B cell (primary cell): ENCODE measurements around the gene DNASE1L3. TPM values are rescaled to one million over a fixed set of nuclear protein-coding genes. Genes with fewer than 3 reads are reported as not detected.

Experiments
- ATAC-seq: fragments of 200-7000 bp; cut with Tn5 transposase; one replicate; pipeline ENCODE4 v1.10.0; 2021; ENCODE audit warnings: low read depth, mild to moderate bottlenecking, moderate number of reproducible peaks, moderate library complexity
- CTCF ChIA-PET: fragments of 350-600 bp; sonication (Branson Sonifier 250); formaldehyde crosslinking; loops from one replicate; lab custom pipeline; 2021; ENCODE audit warnings: antibody characterized with exemption, inconsistent platforms; lab: Charles Lee
- POLR2A ChIA-PET: fragments of 350-600 bp; sonication (Branson Sonifier 250); formaldehyde crosslinking; loops from one replicate; lab custom pipeline; 2021; ENCODE audit warnings: antibody characterized with exemption; lab: Charles Lee
- DNase-seq: peaks from one replicate; pipeline ENCODE4 v3.0.0; 2013
- H2AFZ ChIP-seq: 2 replicates; pipeline ENCODE4 v1.6.1; 2012; ENCODE audit warnings: mild to moderate bottlenecking, low read depth, low read length; ENCODE audit not compliant: insufficient read depth, poor library complexity, severe bottlenecking
- H3K27ac ChIP-seq, 2 donors: 1 replicate in 1 of 2; 2 replicates in 1 of 2; pipeline ENCODE4 v1.5.1; 2012 to 2013; ENCODE audit warnings: low read length in 2 of 2, mild to moderate bottlenecking in 2 of 2, moderate library complexity in 1 of 2
- H3K27me3 ChIP-seq, 4 experiments: fragments of 200-600 bp in 1 of 4; sonication (generic) in 1 of 4; replicated peaks in 1 of 4; 1 replicate in 2 of 4; 2 replicates in 2 of 4; pipeline versions ENCODE4 v1.6.1 to v1.7.0; 2013 to 2016; ENCODE audit warnings: low read length in 3 of 4, mild to moderate bottlenecking in 2 of 4, mixed read lengths in 1 of 4, moderate library complexity in 1 of 4; ENCODE audit not compliant: insufficient read depth in 4 of 4, control insufficient read depth in 3 of 4; ENCODE audit errors: control extremely low read depth in 1 of 4
- H3K36me3 ChIP-seq, 2 experiments: replicated peaks in 1 of 2; 1 replicate in 1 of 2; 2 replicates in 1 of 2; pipeline versions ENCODE4 v1.6.1 to v1.7.1; 2013; ENCODE audit warnings: low read length in 1 of 2; ENCODE audit not compliant: insufficient read depth in 2 of 2, control insufficient read depth in 1 of 2; ENCODE audit errors: control extremely low read depth in 1 of 2, extremely low read depth in 1 of 2
- H3K4me1 ChIP-seq, 2 donors: fragments of 200-600 bp in 1 of 2; sonication (generic) in 1 of 2; 1 replicate in 1 of 2; 2 replicates in 1 of 2; pipeline versions ENCODE4 v1.5.1 to v1.6.1; 2013 to 2017; ENCODE audit warnings: low read length in 2 of 2; ENCODE audit not compliant: control insufficient read depth in 2 of 2, insufficient read depth in 2 of 2
- H3K4me2 ChIP-seq: replicated peaks from 2 replicates; pipeline ENCODE3; 2012; ENCODE audit warnings: mild to moderate bottlenecking, low read depth, low read length; ENCODE audit not compliant: poor library complexity, severe bottlenecking
- H3K4me3 ChIP-seq, 5 experiments: fragments of 200-600 bp in 1 of 5; sonication (generic) in 1 of 5; 1 replicate in 3 of 5; 2 replicates in 2 of 5; pipeline versions ENCODE4 v1.5.1 to v1.7.0; 2011 to 2016; ENCODE audit warnings: low read length in 4 of 5, mild to moderate bottlenecking in 4 of 5, low read depth in 2 of 5, control low read depth in 1 of 5, moderate library complexity in 1 of 5; ENCODE audit not compliant: insufficient read depth in 1 of 5; ENCODE audit errors: control extremely low read depth in 1 of 5, extremely low read depth in 1 of 5
- H3K79me2 ChIP-seq: fragments of 200-600 bp; sonication (generic); one replicate; pipeline ENCODE4 v1.6.0; 2016; ENCODE audit warnings: low read length; ENCODE audit not compliant: control insufficient read depth, insufficient read depth
- H3K9ac ChIP-seq: fragments of 200-600 bp; sonication (generic); 2 replicates; pipeline ENCODE4 v1.6.1; 2017; ENCODE audit warnings: mild to moderate bottlenecking, low read length, moderate library complexity
- H3K9me3 ChIP-seq, 3 donors: one replicate each; pipeline versions ENCODE4 v1.6.1 to v1.7.1; 2013; ENCODE audit warnings: low read length in 2 of 3; ENCODE audit not compliant: control insufficient read depth in 2 of 3, insufficient read depth in 1 of 3; ENCODE audit errors: control extremely low read depth in 1 of 3
- H4K20me1 ChIP-seq: 2 replicates; pipeline ENCODE4 v1.6.0; 2012; ENCODE audit warnings: mild to moderate bottlenecking, low read length; ENCODE audit not compliant: insufficient read depth, control insufficient read depth, poor library complexity, severe bottlenecking
- H3K27ac Mint-ChIP-seq: one replicate; pipeline ENCODE4 v1.8.0; 2021; ENCODE audit warnings: mixed read lengths
- H3K27me3 Mint-ChIP-seq: one replicate; pipeline ENCODE4 v1.8.0; 2021; ENCODE audit warnings: mixed read lengths
- H3K4me1 Mint-ChIP-seq: one replicate; pipeline ENCODE4 v1.8.0; 2021; ENCODE audit warnings: mixed read lengths
- H3K4me3 Mint-ChIP-seq: one replicate; pipeline ENCODE4 v1.8.0; 2021; ENCODE audit warnings: mixed read lengths
- H3K9me3 Mint-ChIP-seq: one replicate; pipeline ENCODE4 v1.8.0; 2022; ENCODE audit warnings: mixed read lengths; ENCODE audit not compliant: insufficient read depth
- EZH2 ChIP-seq: IDR thresholded peaks from 2 replicates; pipeline ENCODE4 v1.6.1; 2012; ENCODE audit warnings: borderline replicate concordance, low read depth, mild to moderate bottlenecking, moderate library complexity, low read length; ENCODE audit not compliant: insufficient read depth, poor library complexity, severe bottlenecking
- WGBS: methylation state at CpG from one replicate; pipeline ENCODE4 v1.1.5; 2013; ENCODE audit warnings: missing lambda C conversion rate; ENCODE audit not compliant: insufficient coverage; 5-methylcytosine and 5-hydroxymethylcytosine counted together
- intact Hi-C: fragments of 100-400 bp; cut with micrococcal nuclease; formaldehyde crosslinking; loops from one replicate; pipeline ENCODE4 v1.10.0; 2022
- polyA plus RNA-seq: library from polyadenylated mRNA; depleted of rRNA; stranded (reverse); fragments of >200 nt; gene quantifications from 2 replicates; pipeline ENCODE4 v1.2.3, GENCODE V29; 2012
- total RNA-seq, 2 donors: library from RNA; stranded (reverse); fragments of 120-200 nt in 1 of 2; gene quantifications; 1 replicate in 1 of 2; 2 replicates in 1 of 2; pipeline versions ENCODE4 v1.2.3 to v1.2.4, GENCODE V29; 2013 to 2022
- TF ChIP-seq, protein P1 (sequence below): fragments of 200-600 bp; IDR thresholded peaks from one replicate; pipeline ENCODE4 v1.8.0; 2022; ENCODE audit warnings: antibody characterized with exemption, mild to moderate bottlenecking

The DNASE1L3 gene
- total and polyA plus RNA-seq, 2 donors (not counting 1 experiment from before 2014, with no cell fraction given), result 0.39 to 2.6 TPM

GRCh38 chr3:58158442-58159153 lies 52.2 kb downstream of the DNASE1L3 start:
- Histone ChIP-seq H3K9ac (no peak overlapping the region), H3K79me2 (no peaks in the 10 kb centered on the region), H2AFZ (no peak overlapping the region), H3K9me3 (peaks cover 0 to 3% (median 0%) of the 10 kb centered on the region in 3 donors), H3K27me3 (no peaks in the 10 kb centered on the region), H3K4me2 (no peak overlapping the region), H3K4me3 (no peak overlapping the region), H3K36me3 (peaks cover 0 to 24% of the 10 kb centered on the region in 2 experiments), H4K20me1 (no peaks in the 10 kb centered on the region), H3K27ac (no peak overlapping the region), H3K4me1 (no peaks in the 10 kb centered on the region)
- no peak overlapping the region for H3K27ac Mint-ChIP-seq
- no peaks in the 10 kb centered on the region for H3K4me1 Mint-ChIP-seq
- no peaks in the 10 kb centered on the region for H3K9me3 Mint-ChIP-seq
- no peak for TF ChIP-seq EZH2
- TF ChIP-seq, protein P1, sequence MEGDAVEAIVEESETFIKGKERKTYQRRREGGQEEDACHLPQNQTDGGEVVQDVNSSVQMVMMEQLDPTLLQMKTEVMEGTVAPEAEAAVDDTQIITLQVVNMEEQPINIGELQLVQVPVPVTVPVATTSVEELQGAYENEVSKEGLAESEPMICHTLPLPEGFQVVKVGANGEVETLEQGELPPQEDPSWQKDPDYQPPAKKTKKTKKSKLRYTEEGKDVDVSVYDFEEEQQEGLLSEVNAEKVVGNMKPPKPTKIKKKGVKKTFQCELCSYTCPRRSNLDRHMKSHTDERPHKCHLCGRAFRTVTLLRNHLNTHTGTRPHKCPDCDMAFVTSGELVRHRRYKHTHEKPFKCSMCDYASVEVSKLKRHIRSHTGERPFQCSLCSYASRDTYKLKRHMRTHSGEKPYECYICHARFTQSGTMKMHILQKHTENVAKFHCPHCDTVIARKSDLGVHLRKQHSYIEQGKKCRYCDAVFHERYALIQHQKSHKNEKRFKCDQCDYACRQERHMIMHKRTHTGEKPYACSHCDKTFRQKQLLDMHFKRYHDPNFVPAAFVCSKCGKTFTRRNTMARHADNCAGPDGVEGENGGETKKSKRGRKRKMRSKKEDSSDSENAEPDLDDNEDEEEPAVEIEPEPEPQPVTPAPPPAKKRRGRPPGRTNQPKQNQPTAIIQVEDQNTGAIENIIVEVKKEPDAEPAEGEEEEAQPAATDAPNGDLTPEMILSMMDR, result no peak
- ChIA-PET POLR2A (no interaction called here), CTCF (interaction anchor here (1.4 to 2.3 kb wide), 3 partner anchors 8 to 20 kb away, joined by 5 to 6 read pairs (median 5); no protein-coding TSS in a partner anchor)
- WGBS, result 83% methylated on average over 2 of the region's 7 CpGs
- ATAC-seq (no peak), DNase-seq (no peak)
- intact Hi-C loops, result no loop called here
- no peak overlapping the region for H3K4me3 Mint-ChIP-seq
- no peaks in the 10 kb centered on the region for H3K27me3 Mint-ChIP-seq

DNA sequence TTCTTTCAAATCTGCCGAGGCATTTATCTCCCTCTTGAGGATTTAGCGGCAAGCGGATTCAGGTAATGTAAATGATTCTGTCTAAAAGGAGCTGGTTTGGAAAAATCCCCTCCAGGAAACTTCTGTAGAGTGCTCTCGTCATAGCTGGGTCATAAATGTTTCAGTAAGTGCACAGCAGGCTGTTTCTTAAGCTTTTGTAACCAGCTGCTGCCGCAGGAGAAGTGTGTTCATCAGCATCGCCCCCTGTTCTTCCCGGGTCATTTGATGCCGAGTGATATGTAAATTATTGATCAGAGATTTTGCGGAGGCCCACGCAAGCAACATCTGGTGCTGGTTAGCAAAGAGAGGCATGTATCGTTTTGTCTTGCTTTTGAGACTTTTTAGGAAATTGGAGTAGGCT lies 53.1 kb downstream of the DNASE1L3 start:
- H3K27ac ChIP-seq, result no peak overlapping the region
- H4K20me1 ChIP-seq, result no peaks in the 10 kb centered on the region
- no peaks in the 10 kb centered on the region for H3K27me3 ChIP-seq
- ATAC-seq (no peak), DNase-seq (no peak)
- no peak overlapping the region for H3K9ac ChIP-seq
- 96% methylated on average over 6 of the region's 11 CpGs for WGBS
- ChIA-PET CTCF (interaction anchor here (1.2 to 1.6 kb wide), 2 partner anchors 9 to 15 kb away, joined by 3 to 5 read pairs; no protein-coding TSS in a partner anchor), POLR2A (no interaction called here)
- intact Hi-C loops, result no loop called here
- peaks cover 0 to 26% of the 10 kb centered on the region in 2 experiments for H3K36me3 ChIP-seq
- Mint-ChIP-seq H3K27me3 (no peaks in the 10 kb centered on the region), H3K27ac (no peak overlapping the region), H3K4me1 (no peaks in the 10 kb centered on the region), H3K4me3 (no peak overlapping the region), H3K9me3 (no peaks in the 10 kb centered on the region)
- H3K79me2 ChIP-seq, result no peaks in the 10 kb centered on the region
- H2AFZ ChIP-seq, result no peak overlapping the region
- H3K4me1 ChIP-seq, result no peaks in the 10 kb centered on the region
- TF ChIP-seq, protein P1, result no peak
- no peak for TF ChIP-seq EZH2
- peaks cover 0 to 3% (median 0%) of the 10 kb centered on the region in 3 donors for H3K9me3 ChIP-seq
- no peak overlapping the region for H3K4me3 ChIP-seq
- H3K4me2 ChIP-seq, result no peak overlapping the region
